Measurements from ENCODE around the gene CXCR4. TPM values are rescaled to one million over a fixed set of nuclear protein-coding genes. Genes with fewer than 3 reads are reported as not detected.

Gene CXCR4
- total RNA-seq, 6 experiments from 2014 or later = not detected

GRCh38 chr2:136107051-136108033, 10.6 kb downstream of the CXCR4 start:
- no peaks in the 10 kb centered on the region for H3K9me3 Mint-ChIP-seq
- no peaks in the 10 kb centered on the region for H3K4me1 Mint-ChIP-seq (ENCODE audit: low read depth)
- no peaks in the 10 kb centered on the region for H3K36me3 Mint-ChIP-seq (ENCODE audit: low read depth)
- no peak overlapping the region for H3K4me3 Mint-ChIP-seq
- TF ChIP-seq CTCF (IDR thresholded peaks at IDR 0.05) = no peak
- no peak for DNase-seq
- peaks cover under 1% of the 10 kb centered on the region; the same call in 1 of the 2 replicates for H3K27me3 Mint-ChIP-seq (ENCODE audit: insufficient read depth)
- H3K27ac Mint-ChIP-seq = no peak overlapping the region

GRCh38 chr2:136106505-136106904, 11.4 kb downstream of the CXCR4 start:
- TF ChIP-seq CTCF (IDR thresholded peaks at IDR 0.05) = no peak
- H3K4me3 Mint-ChIP-seq = no peak overlapping the region
- H3K36me3 Mint-ChIP-seq (ENCODE audit: low read depth) = no peaks in the 10 kb centered on the region
- H3K27me3 Mint-ChIP-seq (ENCODE audit: insufficient read depth) = no peaks in the 10 kb centered on the region; the same call in 1 of the 2 replicates
- H3K4me1 Mint-ChIP-seq (ENCODE audit: low read depth) = no peaks in the 10 kb centered on the region
- H3K9me3 Mint-ChIP-seq = no peaks in the 10 kb centered on the region
- DNase-seq = no peak
- H3K27ac Mint-ChIP-seq = no peak overlapping the region

GRCh38 chr2:136104977-136105376, 13.0 kb downstream of the CXCR4 start:
- Mint-ChIP-seq H3K9me3 (no peaks in the 10 kb centered on the region), H3K36me3 (ENCODE audit: low read depth) (no peaks in the 10 kb centered on the region), H3K27me3 (ENCODE audit: insufficient read depth) (no peaks in the 10 kb centered on the region; the same call in 1 of the 2 replicates), H3K27ac (no peak overlapping the region), H3K4me1 (ENCODE audit: low read depth) (no peaks in the 10 kb centered on the region), H3K4me3 (no peak overlapping the region)
- DNase-seq = no peak
- no peak for TF ChIP-seq CTCF (IDR thresholded peaks at IDR 0.05)

GRCh38 chr2:136101042-136101441, 16.9 kb downstream of the CXCR4 start:
- H3K36me3 Mint-ChIP-seq (ENCODE audit: low read depth) = no peaks in the 10 kb centered on the region
- no peak overlapping the region for H3K27ac Mint-ChIP-seq
- no peaks in the 10 kb centered on the region for H3K9me3 Mint-ChIP-seq
- no peaks in the 10 kb centered on the region for H3K4me1 Mint-ChIP-seq (ENCODE audit: low read depth)
- DNase-seq = no peak
- no peak overlapping the region for H3K4me3 Mint-ChIP-seq
- no peak for TF ChIP-seq CTCF (IDR thresholded peaks at IDR 0.05)
- peaks cover 3% of the 10 kb centered on the region; the same call in 1 of the 2 replicates for H3K27me3 Mint-ChIP-seq (ENCODE audit: insufficient read depth)

- no peak overlapping the region for H3K27ac Mint-ChIP-seq
- no peaks in the 10 kb centered on the region for H3K36me3 Mint-ChIP-seq (ENCODE audit: low read depth)
- H3K9me3 Mint-ChIP-seq = no peaks in the 10 kb centered on the region
- H3K4me3 Mint-ChIP-seq = no peak overlapping the region
- no peak for DNase-seq
- TF ChIP-seq CTCF (IDR thresholded peaks at IDR 0.05) = no peak
- H3K4me1 Mint-ChIP-seq (ENCODE audit: low read depth) = no peaks in the 10 kb centered on the region
- H3K27me3 Mint-ChIP-seq (ENCODE audit: insufficient read depth) = peaks cover 3% of the 10 kb centered on the region; the same call in 1 of the 2 replicates
Measured at GRCh38 chr2:136098441-136098840, 19.5 kb downstream of the CXCR4 start.
